Measurements from ENCODE around the gene LGR6. TPM values are rescaled to one million over a fixed set of nuclear protein-coding genes. Genes with fewer than 3 reads are reported as not detected.

The LGR6 gene
- total and polyA plus RNA-seq, 2 donors (not counting 1 experiment from before 2014, with no cell fraction given) = 0.28 TPM; not detected in 1

DNA sequence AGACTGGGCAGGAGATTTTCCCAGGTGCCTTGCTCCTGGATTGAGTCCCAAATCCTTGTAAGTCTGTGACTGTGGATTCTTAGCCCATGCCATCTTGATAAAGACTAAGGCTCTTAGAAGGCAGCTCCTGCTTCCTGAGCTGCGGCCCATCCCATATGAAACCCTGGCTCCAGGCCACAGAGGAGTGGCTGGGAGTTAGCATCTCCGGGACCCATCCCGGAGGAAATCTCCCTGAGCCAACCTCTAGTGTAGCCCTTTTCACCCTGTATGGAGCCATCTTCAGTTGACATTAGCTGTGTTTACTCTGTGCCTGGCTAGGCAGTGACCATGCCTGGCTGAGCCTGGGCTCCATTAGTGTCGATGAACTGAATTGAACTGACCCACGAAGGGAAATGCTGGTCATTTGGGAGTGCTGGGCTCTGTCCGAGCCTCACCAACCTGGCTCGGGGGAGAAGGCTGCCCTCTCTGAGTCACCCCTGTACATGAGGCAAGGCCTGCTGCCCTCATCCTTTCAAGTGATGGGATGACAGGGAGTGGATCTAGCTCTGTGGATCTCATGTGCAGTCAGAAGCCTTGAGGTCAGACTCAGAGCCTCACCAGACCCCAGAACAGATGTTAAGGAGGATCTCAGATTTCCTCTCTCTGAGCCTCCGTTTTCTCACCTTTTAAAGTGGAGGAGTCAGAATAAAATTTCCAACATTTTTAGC is 37.5 kb downstream of the LGR6 start:
- peaks cover 0 to 6% (median 0%) of the 10 kb centered on the region in 4 experiments for H3K27me3 ChIP-seq (replicated peaks in 1 of 4; ENCODE audit: control extremely low read depth in 1 of 4, control insufficient read depth in 3 of 4, insufficient read depth in 4 of 4, low read length in 3 of 4)
- intact Hi-C loops (cut with micrococcal nuclease) = no loop called here
- Mint-ChIP-seq H3K4me1 (peaks cover 10% of the 10 kb centered on the region), H3K9me3 (ENCODE audit: insufficient read depth) (no peaks in the 10 kb centered on the region), H3K27me3 (peaks cover 18% of the 10 kb centered on the region), H3K4me3 (no peak overlapping the region), H3K27ac (no peak overlapping the region)
- no peaks in the 10 kb centered on the region for H3K36me3 ChIP-seq (replicated peaks in 1 of 2; ENCODE audit: control extremely low read depth in 1 of 2, control insufficient read depth in 1 of 2, extremely low read depth in 1 of 2, insufficient read depth in 2 of 2, low read length in 1 of 2)
- 97% methylated on average over 7 of the region's 8 CpGs for WGBS (ENCODE audit: insufficient coverage)
- H3K4me2 ChIP-seq (replicated peaks; ENCODE audit: low read depth, low read length, poor library complexity, severe bottlenecking) = no peak overlapping the region
- H3K4me3 ChIP-seq (ENCODE audit: control extremely low read depth in 1 of 5, extremely low read depth in 1 of 5, insufficient read depth in 1 of 5, low read depth in 2 of 5, low read length in 4 of 5) = no peak overlapping the region
- ChIA-PET CTCF (no interaction called here), POLR2A (no interaction called here)
- H3K4me1 ChIP-seq (ENCODE audit: control insufficient read depth in 2 of 2, insufficient read depth in 2 of 2, low read length in 2 of 2) = peaks cover 10 to 15% of the 10 kb centered on the region in 2 donors
- H3K27ac ChIP-seq (ENCODE audit: low read length in 2 of 2) = no peak overlapping the region
- ATAC-seq (ENCODE audit: low read depth) (no peak), DNase-seq (no peak)
- H3K79me2 ChIP-seq (ENCODE audit: control insufficient read depth, insufficient read depth, low read length) = no peaks in the 10 kb centered on the region
- no peak overlapping the region for H3K9ac ChIP-seq (ENCODE audit: low read length)
- TF ChIP-seq, protein P1, sequence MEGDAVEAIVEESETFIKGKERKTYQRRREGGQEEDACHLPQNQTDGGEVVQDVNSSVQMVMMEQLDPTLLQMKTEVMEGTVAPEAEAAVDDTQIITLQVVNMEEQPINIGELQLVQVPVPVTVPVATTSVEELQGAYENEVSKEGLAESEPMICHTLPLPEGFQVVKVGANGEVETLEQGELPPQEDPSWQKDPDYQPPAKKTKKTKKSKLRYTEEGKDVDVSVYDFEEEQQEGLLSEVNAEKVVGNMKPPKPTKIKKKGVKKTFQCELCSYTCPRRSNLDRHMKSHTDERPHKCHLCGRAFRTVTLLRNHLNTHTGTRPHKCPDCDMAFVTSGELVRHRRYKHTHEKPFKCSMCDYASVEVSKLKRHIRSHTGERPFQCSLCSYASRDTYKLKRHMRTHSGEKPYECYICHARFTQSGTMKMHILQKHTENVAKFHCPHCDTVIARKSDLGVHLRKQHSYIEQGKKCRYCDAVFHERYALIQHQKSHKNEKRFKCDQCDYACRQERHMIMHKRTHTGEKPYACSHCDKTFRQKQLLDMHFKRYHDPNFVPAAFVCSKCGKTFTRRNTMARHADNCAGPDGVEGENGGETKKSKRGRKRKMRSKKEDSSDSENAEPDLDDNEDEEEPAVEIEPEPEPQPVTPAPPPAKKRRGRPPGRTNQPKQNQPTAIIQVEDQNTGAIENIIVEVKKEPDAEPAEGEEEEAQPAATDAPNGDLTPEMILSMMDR (IDR thresholded peaks at IDR 0.05) = no peak
- H2AFZ ChIP-seq (ENCODE audit: insufficient read depth, low read depth, low read length, poor library complexity, severe bottlenecking) = no peak overlapping the region
- no peaks in the 10 kb centered on the region for H4K20me1 ChIP-seq (ENCODE audit: control insufficient read depth, insufficient read depth, low read length, poor library complexity, severe bottlenecking)
- H3K9me3 ChIP-seq (ENCODE audit: control extremely low read depth in 1 of 3, control insufficient read depth in 2 of 3, insufficient read depth in 1 of 3, low read length in 2 of 3) = peaks cover 0 to 3% (median 0%) of the 10 kb centered on the region in 3 donors

DNA sequence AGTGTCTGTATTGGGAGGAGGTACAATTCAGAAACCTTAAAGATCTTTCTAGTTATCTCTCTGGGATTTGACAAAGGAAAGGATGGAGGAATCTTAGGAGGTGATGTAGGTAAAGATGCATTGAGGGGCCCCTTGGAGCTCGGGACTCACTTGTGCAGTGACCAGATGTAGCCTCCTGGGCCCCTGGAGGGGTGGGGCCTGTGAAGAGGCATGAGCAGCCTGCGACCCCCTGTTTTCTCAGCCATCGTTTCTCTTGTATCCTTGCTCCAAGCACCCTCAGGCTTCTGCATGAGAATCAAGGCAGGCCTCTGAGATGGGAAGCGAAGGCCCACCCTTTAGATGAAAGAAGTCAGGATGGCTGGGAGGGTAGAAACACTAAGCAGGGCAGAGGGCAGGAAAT is 39.6 kb downstream of the LGR6 start:
- CTCF ChIA-PET = interaction anchor here (1.2 kb wide), 1 partner anchor 84 kb away, joined by 3 read pairs; no protein-coding TSS in a partner anchor
- Histone ChIP-seq H3K27ac (ENCODE audit: low read length in 2 of 2) (no peak overlapping the region), H3K27me3 (replicated peaks in 1 of 4; ENCODE audit: control extremely low read depth in 1 of 4, control insufficient read depth in 3 of 4, insufficient read depth in 4 of 4, low read length in 3 of 4) (peaks cover 0 to 18% (median 3%) of the 10 kb centered on the region in 4 experiments), H3K79me2 (ENCODE audit: control insufficient read depth, insufficient read depth, low read length) (no peaks in the 10 kb centered on the region), H2AFZ (ENCODE audit: insufficient read depth, low read depth, low read length, poor library complexity, severe bottlenecking) (no peak overlapping the region), H3K4me2 (replicated peaks; ENCODE audit: low read depth, low read length, poor library complexity, severe bottlenecking) (no peak overlapping the region), H3K36me3 (replicated peaks in 1 of 2; ENCODE audit: control extremely low read depth in 1 of 2, control insufficient read depth in 1 of 2, extremely low read depth in 1 of 2, insufficient read depth in 2 of 2, low read length in 1 of 2) (no peaks in the 10 kb centered on the region), H3K4me1 (ENCODE audit: control insufficient read depth in 2 of 2, insufficient read depth in 2 of 2, low read length in 2 of 2) (peaks cover under 1 to 5% of the 10 kb centered on the region in 2 donors), H4K20me1 (ENCODE audit: control insufficient read depth, insufficient read depth, low read length, poor library complexity, severe bottlenecking) (no peaks in the 10 kb centered on the region), H3K9ac (ENCODE audit: low read length) (no peak overlapping the region), H3K4me3 (ENCODE audit: control extremely low read depth in 1 of 5, extremely low read depth in 1 of 5, insufficient read depth in 1 of 5, low read depth in 2 of 5, low read length in 4 of 5) (no peak overlapping the region), H3K9me3 (ENCODE audit: control extremely low read depth in 1 of 3, control insufficient read depth in 2 of 3, insufficient read depth in 1 of 3, low read length in 2 of 3) (peaks cover 0 to 5% (median 0%) of the 10 kb centered on the region in 3 donors)
- WGBS (ENCODE audit: insufficient coverage) = 77% methylated on average over 3 of the region's 4 CpGs
- ATAC-seq (ENCODE audit: low read depth) = no peak
- POLR2A ChIA-PET = no interaction called here
- peaks cover 34% of the 10 kb centered on the region for H3K27me3 Mint-ChIP-seq
- no peak for DNase-seq
- H3K27ac Mint-ChIP-seq = no peak overlapping the region
- intact Hi-C loops (cut with micrococcal nuclease) = no loop called here
- no peaks in the 10 kb centered on the region for H3K9me3 Mint-ChIP-seq (ENCODE audit: insufficient read depth)
- H3K4me1 Mint-ChIP-seq = peaks cover 4% of the 10 kb centered on the region
- no peak overlapping the region for H3K4me3 Mint-ChIP-seq
- TF ChIP-seq EZH2 (IDR thresholded peaks at IDR 0.05; ENCODE audit: borderline replicate concordance, insufficient read depth, low read depth, low read length, poor library complexity, severe bottlenecking) = no peak
- TF ChIP-seq, protein P1 (IDR thresholded peaks at IDR 0.05) = no peak
